ENCODE measurements around the gene TOLLIP.

DNA sequence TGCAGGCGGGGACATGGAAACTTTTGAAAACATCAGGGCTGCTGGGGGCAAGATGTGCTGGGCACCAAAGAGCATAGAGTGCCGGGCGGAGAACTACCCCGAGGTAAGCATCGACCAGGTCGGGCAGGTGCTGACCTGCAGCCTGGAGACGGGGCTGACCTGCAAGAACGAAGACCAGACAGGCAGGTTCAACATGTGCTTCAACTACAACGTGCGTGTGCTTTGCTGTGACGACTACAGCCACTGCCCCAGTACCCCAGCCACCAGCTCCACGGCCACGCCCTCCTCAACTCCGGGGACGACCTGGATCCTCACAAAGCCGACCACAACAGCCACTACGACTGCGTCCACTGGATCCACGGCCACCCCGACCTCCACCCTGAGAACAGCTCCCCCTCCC lies 67.1 kb downstream of the TOLLIP start:
- TF ChIP-seq, protein P1, sequence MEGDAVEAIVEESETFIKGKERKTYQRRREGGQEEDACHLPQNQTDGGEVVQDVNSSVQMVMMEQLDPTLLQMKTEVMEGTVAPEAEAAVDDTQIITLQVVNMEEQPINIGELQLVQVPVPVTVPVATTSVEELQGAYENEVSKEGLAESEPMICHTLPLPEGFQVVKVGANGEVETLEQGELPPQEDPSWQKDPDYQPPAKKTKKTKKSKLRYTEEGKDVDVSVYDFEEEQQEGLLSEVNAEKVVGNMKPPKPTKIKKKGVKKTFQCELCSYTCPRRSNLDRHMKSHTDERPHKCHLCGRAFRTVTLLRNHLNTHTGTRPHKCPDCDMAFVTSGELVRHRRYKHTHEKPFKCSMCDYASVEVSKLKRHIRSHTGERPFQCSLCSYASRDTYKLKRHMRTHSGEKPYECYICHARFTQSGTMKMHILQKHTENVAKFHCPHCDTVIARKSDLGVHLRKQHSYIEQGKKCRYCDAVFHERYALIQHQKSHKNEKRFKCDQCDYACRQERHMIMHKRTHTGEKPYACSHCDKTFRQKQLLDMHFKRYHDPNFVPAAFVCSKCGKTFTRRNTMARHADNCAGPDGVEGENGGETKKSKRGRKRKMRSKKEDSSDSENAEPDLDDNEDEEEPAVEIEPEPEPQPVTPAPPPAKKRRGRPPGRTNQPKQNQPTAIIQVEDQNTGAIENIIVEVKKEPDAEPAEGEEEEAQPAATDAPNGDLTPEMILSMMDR (IDR thresholded peaks at IDR 0.05 in 8 of 11, conservative IDR thresholded peaks at IDR 0.05 in 3 of 11): no peak
- TF ChIP-seq POLR2A (IDR thresholded peaks at IDR 0.05): no peak
